ENCODE measurements around the gene CAPN7.

CAPN7 gene

DNA sequence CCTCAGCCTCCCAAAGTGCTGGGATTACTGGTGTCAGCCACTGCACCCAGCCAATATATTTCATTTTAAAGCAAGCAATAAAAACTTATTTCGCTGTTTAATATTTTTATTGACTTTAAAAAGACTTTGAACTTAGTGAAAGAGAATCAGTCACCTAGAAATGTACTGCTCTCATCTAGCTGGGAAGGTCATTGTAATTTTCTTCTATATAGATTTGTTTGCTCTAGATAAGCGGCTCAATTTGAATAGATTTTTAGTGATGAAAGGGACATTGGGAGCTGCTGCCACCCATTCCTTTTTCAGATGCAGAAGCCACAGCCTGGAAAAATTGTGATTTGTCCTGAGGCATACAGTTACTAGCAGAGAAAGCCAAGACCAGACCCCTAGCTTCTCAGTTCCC lies 40.1 kb downstream of the CAPN7 start:
- DNase-seq (ENCODE audit: low read depth) = no peak

DNA sequence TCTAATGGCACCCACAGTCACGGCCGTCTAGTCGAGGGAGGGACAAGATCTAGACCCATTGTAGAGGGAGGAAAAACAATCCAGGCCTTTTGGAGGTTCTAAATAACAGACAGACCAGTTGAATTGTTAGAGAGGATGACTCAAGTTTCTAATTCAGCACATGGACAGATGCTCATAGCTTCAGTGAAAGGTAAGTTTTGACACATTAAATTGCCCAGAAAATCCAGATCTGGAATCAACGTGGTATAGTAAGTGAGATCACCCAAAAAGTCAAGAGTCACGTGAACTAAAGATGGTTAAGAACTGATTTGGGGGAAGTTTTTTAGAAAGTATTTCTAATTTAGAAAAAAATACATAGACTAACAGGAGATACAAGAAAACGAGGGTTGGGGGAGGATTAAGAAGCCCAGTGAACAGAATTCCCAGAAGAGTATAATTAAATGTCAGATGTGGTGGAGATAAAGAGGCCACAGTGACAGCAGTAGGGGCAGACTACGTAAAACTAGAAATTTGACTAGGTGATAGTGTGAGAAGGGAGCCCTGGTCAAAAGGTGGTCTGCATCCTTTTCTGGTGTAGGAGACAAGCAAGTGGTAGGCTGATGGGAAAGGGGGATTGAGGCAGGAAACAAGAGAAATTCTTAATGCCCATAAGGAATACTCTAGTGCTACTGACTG lies 47.1 kb downstream of the CAPN7 start:
- no peak for DNase-seq (ENCODE audit: low read depth)

DNA sequence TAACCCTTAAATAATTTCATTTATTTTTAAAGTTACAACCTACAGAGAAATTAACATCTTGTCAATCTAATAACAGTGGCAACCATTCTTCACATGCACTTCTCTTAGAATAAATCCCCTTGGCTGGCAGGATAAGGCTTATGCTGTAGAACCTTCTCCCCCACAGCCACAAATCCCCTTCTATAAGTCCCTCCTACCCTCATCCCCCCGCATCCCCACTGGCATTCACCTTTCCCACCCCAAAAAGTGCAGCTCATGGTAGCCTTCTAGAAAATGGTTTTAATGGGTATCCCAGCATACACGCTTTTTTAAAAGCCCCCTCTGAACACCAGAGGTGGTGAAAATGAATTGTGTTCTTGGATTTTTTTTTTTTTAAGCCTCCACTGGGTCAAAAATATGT lies 49.2 kb downstream of the CAPN7 start:
- DNase-seq (ENCODE audit: low read depth) = no peak

DNA sequence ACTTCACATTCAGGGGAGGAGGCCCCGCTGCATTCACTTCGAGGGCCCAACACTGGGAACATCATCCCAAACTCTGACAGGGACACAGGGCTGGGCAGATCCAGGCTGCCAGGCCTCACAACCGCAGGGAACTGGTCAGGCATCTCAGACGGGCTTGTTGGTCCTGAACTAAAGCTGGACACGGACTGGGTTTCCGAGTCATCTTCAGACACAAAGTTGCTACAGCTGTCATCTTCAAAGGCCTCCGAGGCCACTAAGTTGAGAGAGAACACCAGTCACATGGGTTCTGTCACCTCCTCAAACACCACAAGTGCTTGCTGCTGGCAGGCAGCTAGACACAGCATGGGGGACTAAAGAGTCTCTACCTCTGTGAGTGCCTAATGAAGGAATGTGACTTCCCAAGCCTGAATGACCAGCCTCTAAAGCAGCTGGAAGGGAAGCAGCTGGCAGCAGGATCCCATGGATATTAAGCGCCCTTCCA lies 50.9 kb downstream of the CAPN7 start:
- DNase-seq (ENCODE audit: low read depth) = no peak

DNA sequence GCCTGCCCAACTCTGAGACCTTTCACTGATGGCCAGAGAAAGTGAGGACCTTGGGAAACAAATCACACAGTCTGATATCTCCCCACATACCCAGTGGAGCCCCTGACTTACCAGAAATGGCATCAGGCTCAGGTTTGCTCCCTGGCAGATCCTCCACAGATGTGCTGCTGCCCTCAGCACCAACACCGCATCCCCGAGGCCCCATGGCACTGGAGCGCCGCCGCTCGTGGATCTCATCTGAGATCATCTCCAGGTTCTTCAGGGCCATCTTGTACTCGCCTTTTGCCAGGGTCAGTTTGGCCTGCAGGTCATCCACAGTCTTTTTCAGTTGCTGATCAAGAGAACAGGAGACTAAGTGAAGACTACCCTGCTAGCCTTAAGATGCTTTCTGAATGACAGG lies 52.7 kb downstream of the CAPN7 start:
- DNase-seq (ENCODE audit: low read depth) = no peak

DNA sequence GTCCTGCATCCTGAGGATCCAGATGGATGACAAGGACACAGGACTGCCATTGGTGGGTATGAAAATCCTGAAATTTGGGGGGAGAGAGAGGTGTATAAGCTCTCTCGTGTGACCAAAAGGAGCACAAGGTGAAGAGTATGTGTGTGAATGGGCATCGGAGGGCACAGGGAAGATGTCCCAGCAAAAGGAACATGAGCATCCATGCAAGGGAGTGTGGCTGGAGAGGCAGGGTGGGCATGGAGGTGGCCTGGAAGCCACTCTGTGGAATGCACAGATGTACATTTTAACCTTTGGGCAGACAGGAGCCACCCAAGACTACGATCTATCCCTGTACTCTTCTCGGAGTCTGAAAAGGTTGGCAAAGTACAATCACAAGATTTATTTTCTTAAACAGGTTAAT lies 54.5 kb downstream of the CAPN7 start:
- DNase-seq (ENCODE audit: low read depth) = no peak

DNA sequence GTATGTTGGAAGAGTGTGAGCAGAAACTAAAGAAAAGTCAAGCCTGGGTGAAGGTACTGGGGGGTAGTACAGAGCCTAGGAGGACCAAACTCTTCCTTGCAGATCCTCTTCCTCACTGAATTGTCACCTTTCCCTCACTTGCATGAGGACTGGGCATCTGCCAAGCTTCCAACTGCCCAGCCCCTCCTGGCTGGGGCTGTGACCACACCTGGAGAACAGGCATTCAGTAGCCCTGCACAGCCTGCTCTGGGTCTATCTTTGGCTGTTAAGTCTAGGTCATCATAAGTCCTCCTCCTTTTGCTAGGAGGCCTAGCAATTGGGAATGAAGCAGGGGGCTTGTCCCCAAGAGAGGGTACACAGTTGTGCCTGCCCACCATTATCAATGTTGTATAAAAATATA lies 55.2 kb downstream of the CAPN7 start:
- DNase-seq (ENCODE audit: low read depth) = no peak

DNA sequence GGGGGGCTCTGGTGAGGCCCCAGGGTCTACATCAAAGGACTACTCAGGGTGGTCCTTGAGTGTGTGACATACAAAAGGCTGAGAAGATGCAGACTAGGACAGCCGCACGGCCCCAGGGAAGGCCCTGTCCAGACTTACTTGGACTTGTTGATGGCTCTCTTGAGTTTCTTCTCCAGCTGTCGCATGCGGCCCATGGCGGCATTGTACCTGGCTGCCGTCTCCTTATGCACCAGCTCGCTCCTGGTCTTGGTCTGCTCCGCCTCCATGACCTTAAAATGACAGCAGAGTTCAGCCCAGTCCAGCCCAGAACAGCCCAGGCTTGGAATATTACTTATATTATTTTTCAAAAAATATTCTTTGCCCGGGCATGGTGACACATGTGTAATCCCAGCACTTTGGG lies 56.0 kb downstream of the CAPN7 start:
- no peak for DNase-seq (ENCODE audit: low read depth)

DNA sequence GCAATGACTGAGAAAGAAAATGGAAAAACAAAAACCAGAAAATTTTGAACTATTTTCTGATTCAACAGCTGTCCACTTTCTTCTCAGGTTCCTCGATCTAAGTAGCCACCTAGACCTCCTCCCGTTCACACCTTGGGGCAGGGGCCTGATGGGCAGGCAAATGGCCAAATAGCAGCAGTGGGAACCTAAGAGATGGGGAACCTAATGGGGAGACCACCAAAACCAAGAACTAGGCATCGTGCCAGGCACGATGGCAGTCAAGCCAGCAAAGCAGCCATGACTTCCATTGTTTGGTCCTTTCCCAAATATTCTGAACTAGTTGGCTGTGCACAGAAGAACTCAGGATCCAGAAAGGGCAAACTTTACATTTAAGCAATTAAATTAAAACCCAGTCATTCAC lies 57.1 kb downstream of the CAPN7 start:
- no peak for DNase-seq (ENCODE audit: low read depth)

DNA sequence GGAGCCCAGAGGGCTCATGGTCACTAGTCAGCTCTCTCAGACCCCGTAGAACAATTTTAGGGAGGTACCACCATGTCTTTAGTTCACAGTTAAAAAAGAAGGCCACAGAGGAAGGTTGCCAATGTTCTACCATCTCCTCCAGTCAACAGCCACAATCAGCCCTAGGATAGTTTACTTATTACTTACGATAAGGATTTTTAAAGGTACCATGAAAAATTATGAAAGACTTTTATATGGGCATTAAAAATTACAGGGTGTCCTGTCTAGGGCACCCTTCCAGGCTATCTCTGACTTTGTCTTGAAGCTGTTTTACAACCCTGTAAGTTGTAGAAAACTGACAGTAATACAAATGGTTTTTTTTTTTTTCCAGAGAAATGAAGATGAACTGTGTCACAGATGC lies 57.9 kb downstream of the CAPN7 start:
- no peak for DNase-seq (ENCODE audit: low read depth)

DNA sequence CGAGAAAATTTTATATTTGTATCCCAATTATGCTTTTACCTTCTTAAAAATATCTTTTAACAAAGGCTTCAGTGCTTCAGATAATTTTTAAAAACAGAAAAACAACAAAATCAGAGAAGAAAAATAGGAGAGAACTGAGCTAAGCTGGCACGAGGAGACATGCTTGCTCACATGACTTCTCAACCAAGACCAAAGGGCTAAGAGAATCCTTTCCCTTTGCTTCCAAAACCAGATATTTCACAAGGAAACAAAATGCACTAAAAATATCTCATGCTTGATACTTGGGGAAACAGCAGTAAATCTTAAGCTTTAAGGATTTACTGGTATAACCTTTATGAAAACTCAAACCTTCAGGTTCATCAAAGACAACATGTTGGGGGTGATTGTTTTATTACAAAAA lies 58.4 kb downstream of the CAPN7 start:
- no peak for DNase-seq (ENCODE audit: low read depth)

DNA sequence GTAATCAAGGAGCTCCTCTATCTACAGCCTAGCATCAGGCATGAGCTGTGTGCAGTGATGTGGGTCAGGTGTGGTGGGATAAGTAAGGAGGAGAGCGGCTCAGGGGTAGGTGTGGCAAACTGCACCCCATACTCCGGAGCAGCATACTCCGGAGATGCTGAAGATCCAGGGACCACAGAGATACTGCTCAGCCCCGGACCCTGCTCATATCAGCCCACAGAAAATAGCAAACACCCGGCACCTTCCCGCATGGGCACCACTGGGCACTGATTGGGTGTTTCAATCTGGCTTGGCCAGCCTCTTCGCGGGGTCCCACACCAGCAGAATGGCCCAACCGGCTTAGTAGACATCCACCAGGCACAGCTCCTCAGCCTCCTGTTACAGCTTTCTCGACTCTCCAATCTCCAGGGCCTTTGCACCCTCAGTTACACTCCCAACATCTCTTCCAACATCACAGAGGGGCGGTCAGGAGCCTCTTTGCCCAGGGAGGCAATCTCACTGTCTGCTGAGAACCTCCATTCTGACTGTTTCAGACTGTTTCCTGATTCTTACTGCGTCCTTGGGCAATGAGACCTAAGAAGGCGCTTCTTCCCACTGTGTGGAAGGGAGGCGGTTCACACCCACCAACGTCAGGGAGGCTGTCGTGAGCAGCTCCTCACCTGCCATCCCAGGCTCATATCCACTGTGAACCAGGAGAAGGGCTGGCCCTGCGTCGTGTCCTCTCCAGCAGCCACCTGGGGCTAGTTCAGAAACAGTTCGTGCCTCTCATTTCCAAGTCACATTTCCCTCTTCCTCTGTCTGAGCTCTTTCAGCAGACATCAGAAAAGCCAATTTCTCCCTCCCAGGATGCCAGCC lies 59.8 kb downstream of the CAPN7 start:
- no peak for DNase-seq (ENCODE audit: low read depth)

DNA sequence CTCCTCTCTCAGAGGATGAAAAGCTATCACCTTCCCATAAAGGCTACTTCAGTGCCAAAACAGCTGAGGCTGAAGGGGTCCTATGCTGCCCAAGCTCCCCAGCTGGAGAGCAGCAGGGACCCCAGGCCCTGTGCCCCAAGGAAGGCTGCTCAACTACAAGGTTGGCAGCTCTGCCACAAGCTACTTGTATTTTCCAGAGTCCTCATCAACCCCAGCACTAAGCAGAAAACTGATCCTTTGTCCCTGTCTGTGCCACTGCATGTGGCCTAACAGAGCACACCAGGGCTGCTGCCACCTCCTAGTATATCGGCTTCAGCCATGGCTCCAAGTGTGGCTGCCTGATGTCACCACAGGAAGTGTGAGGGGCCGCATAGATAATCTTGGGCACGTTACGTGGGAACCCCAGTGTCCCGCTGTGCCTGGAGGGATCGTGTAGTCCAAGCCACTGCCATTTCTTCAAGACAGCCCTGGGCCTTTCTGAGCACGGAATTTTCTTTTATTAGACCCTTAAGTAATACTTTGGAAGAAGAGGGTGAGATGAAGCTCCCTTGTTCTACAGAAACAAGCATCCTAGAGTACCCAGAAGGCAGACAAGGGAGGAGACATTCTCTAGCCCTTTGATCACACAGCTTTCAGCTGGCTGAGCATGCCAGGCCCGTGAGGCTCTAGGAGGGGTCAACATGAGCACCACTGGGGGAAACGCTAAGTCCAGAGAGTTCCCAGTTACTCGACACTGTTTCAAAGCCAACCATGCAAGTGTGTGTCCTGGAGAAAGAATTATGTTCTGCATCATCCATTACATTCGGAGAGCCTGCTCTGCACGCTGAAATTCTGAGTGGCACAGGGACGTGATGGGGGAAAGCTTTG lies 60.7 kb downstream of the CAPN7 start:
- no peak for DNase-seq (ENCODE audit: low read depth)

DNA sequence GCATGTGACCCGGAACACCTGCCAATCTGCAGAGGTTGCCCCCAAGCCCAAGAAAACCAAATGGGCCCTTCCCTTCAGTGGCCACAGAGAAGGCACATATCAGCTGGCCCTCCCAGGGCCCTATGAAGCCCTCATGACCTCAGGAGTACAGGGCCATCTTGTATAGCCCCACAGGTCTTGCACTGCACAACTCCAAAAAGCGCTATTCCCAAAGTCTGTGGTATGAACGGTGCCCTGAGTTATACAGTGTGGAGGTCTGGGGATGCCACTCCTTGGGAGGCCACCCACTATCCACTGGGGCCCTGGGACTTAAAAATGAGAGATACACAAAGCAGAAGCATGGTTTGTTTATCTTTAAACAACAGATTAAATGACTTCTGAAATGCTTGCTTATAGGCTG lies 61.5 kb downstream of the CAPN7 start:
- DNase-seq (ENCODE audit: low read depth) = no peak

DNA sequence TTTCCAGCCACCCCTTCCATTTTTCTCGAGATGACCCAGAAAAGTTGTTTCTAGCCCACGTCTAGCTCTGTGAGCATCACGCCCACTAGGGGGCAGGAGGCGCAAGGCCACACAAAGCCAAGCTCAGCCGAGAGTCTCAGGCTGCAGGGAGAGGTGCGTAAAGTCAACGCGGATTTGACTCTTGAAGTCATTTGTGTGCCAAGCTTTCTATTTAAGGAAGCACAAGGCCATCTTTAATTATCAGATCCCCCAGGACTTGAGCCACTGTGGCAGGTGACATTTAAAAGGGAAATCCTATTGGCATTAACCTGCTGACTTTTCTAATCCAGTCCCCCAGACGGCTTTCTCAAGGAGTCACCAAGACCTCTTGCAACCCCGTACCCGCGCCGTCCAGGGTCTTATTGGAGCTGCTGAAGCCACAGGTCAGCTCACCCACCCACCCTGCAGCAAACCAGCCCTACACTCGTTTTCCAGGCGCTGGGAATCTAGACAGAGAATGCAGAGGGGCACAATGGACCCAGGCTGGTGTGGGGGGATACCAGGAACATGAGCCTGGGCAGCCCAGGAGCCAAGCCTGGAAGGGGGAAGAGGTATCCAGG lies 62.1 kb downstream of the CAPN7 start:
- peak; percentile 79 for DNase-seq (ENCODE audit: low read depth)

DNA sequence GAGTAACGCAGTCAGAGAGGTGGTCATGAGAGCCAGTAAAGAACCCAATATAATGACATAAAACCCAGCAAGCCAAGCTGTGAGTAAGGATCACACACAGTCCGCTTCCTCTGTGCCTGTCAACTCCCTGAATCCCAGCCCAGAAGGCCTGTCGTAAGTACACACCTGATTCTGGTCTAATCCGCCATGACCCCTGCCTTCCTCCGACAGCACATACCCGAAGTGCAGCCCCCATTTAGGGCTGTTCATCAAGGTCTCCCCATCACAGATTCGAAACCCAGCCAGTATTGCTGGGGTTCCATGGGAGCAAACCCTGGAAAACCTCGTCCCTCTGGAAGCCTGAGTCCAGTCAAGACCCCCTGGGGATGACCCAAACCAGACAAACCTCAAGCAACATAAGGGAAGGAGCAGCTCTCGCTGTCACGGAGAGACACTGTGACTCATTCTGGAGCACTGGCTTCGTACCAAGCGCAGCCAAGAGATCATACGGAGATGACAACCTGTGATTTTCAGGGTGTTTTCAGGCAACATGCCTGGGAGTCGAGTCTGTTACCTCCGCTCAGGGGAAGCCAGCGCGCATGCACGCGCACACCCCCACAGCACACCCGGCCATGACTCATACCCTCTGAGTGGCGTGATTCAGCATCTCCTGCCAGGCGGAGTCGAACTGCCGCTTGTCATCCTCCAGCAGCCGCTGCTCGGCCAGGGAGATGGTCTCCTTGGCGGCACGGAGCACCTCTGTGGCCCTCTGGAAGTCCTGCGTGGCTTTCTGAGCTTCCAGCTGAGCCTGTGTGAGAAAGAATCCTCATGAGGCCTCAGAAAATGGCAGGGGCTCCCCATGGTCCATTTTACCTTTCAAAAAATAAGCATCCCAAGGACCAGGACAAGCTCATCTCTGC lies 63.3 kb downstream of the CAPN7 start:
- DNase-seq (ENCODE audit: low read depth) = peak; percentile 86

DNA sequence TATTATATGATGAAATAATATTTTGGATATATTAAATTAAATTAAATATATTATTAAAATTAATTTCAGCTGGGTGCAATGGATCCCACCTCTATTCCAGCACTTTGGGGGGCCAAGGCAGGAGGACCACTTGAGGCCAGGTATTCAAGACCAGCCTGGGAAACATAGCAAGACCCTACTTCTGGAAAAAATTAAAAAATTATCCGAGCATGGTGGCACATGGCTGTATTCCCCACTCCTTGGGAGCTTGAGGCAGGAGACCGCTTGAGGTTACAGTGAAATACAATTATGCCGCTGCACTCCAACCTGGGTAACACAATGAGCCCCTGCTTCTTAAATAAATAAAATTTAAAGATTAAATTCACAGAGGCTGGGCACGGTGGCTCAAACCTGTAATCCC lies 65.0 kb downstream of the CAPN7 start:
- no peak for DNase-seq (ENCODE audit: low read depth)

DNA sequence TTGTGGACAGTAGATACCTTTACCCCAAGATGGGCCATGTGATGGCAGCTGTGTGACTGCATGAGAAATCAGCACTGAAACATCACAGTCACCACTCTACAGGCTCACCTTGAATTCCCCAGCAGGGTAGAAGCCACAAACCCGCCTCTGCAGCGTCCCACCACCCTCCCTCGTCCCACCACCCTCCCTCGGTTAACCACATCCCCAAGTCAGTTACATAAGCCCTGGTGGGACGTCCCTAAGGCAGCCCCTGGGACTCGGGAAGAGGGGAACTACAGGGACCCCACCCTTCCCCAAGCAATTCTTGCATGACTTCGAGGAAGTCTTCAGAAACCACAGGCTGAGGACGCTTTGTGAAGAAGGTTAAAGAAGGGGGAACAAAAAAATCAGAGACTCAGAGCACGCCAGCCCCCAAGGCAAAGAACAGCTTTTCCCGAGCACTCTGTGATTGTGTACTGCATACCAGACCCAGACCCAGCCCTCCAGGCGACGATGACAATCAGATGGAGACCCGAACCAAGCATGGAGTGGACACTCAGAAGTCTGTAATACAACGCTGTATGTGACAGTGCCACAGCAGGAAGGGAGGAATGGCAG lies 65.8 kb downstream of the CAPN7 start:
- peak; percentile 79 for DNase-seq (ENCODE audit: low read depth)

DNA sequence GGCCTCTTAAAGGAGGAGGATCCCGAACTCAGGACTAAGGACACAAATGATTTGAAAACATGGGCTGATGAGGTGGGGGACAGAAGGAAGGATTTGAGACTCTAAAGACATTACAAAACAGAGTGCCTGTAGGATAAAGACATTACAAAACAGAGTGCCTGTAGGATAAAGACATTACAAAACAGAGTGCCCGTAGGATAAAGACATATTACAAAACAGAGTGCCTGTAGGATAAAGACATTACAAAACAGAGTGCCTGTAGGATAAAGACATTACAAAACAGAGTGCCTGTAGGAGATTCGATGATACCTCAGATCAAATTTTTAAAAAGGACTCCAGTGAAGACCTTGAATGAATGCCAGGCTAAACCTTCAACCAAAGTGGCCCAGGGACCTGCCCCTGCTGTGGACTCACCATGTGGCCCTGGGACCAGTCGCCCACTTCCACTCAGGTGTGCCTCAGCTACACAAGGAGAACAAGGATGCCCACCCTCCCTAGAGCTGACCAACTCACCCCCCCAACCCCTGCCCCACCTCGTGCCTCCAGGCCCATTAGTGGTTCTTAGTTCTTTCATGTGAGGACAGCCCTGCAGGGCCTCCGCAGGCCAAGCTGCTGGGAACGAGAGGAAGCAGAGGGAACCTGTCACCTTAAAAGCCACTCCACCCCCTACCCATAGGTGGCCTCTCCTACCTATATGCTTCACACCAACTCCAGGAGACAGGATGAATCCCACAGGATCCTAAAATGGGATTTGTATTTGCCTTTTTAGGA lies 66.6 kb downstream of the CAPN7 start:
- DNase-seq (ENCODE audit: low read depth) = no peak

DNA sequence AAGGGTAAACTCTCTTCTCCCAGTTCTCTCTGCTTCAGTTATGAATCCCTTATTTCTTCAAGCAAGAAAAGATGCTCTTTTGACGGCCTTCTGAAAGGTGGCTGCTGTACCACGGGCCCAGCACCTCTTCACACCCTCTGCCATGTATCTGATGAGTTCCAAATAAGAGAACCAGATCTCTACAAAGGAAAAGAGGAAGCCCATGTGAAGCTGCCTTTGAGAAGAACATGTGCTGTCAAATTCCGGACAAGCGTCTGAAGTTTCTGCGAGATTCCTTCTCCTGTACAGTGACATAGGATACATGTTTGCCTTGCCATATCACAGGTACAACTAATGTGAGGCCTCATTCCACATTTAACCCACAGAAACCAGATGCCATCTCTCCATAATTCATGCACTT lies 67.2 kb downstream of the CAPN7 start:
- no peak for DNase-seq (ENCODE audit: low read depth)
